GM23338 (cell line): ENCODE data around the gene FBXO38. TPM values are rescaled to one million over a fixed set of nuclear protein-coding genes. Genes with fewer than 3 reads are reported as not detected.

ENCODE experiments used
- ATAC-seq: fragments of 200-7000 bp; cut with Tn5 transposase; 3 replicates; pipeline ENCODE4 v1.9.1; 2020
- DNase-seq: peaks from one replicate; pipeline ENCODE4 v3.0.0-alpha.2; 2015; ENCODE audit warnings: low spot score
- H2AFZ ChIP-seq: fragments of 200-600 bp; sonication (generic); 2 replicates; pipeline ENCODE4 v1.8.0; 2016; ENCODE audit warnings: antibody characterized with exemption, mild to moderate bottlenecking, moderate library complexity
- H3F3A ChIP-seq: fragments of 200-600 bp; sonication (generic); replicated peaks from 2 replicates; pipeline ENCODE4 v1.8.0; 2017; ENCODE audit warnings: antibody characterized with exemption, mixed run types, low read depth
- H3K27ac ChIP-seq: fragments of 200-600 bp; sonication (generic); 2 replicates; pipeline ENCODE4 v1.6.1; 2016; ENCODE audit warnings: low read depth
- H3K27me3 ChIP-seq: fragments of 200-600 bp; sonication (generic); 2 replicates; pipeline ENCODE4 v1.8.0; 2016; ENCODE audit warnings: mild to moderate bottlenecking, mixed run types, moderate library complexity; ENCODE audit not compliant: insufficient read depth
- H3K36me3 ChIP-seq: fragments of 200-600 bp; sonication (generic); 2 replicates; pipeline ENCODE4 v1.8.0; 2016; ENCODE audit warnings: mild to moderate bottlenecking; ENCODE audit not compliant: insufficient read depth
- H3K4me1 ChIP-seq: fragments of 200-600 bp; sonication (generic); 2 replicates; pipeline ENCODE4 v1.8.0; 2016; ENCODE audit warnings: mild to moderate bottlenecking, moderate library complexity; ENCODE audit not compliant: insufficient read depth
- H3K4me2 ChIP-seq: fragments of 200-600 bp; sonication (generic); 2 replicates; pipeline ENCODE4 v1.7.1; 2017; ENCODE audit warnings: mixed run types
- H3K4me3 ChIP-seq: fragments of 200-600 bp; sonication (generic); 2 replicates; pipeline ENCODE4 v1.6.1; 2016; ENCODE audit warnings: mixed run types
- H3K79me2 ChIP-seq: fragments of 200-600 bp; sonication (generic); replicated peaks from 2 replicates; pipeline ENCODE4 v1.8.0; 2017; ENCODE audit warnings: mild to moderate bottlenecking; ENCODE audit not compliant: insufficient read depth
- H3K9me2 ChIP-seq: fragments of 200-600 bp; sonication (generic); 2 replicates; pipeline ENCODE4 v1.8.0; 2017; ENCODE audit not compliant: insufficient read depth
- H4K20me1 ChIP-seq: fragments of 200-600 bp; sonication (generic); replicated peaks from 2 replicates; pipeline ENCODE4 v1.8.0; 2017; ENCODE audit warnings: mild to moderate bottlenecking; ENCODE audit not compliant: insufficient read depth
- H3K27ac Mint-ChIP-seq: 2 replicates; pipeline ENCODE4 v1.8.0; 2020; ENCODE audit warnings: inconsistent platforms, mild to moderate bottlenecking, moderate library complexity, mixed read lengths
- H3K27me3 Mint-ChIP-seq: 3 replicates; pipeline ENCODE4 v1.8.0; 2022; ENCODE audit warnings: low read depth, mild to moderate bottlenecking, moderate library complexity, mixed read lengths, inconsistent platforms; ENCODE audit not compliant: insufficient read depth, poor library complexity
- H3K36me3 Mint-ChIP-seq: 3 replicates; pipeline ENCODE4 v1.8.0; 2021; ENCODE audit warnings: low read depth, mild to moderate bottlenecking, inconsistent platforms, moderate library complexity, mixed read lengths
- H3K4me1 Mint-ChIP-seq: 3 replicates; pipeline ENCODE4 v1.8.0; 2020; ENCODE audit warnings: mild to moderate bottlenecking, inconsistent platforms, mixed read lengths
- H3K4me3 Mint-ChIP-seq: 3 replicates; pipeline ENCODE4 v1.8.0; 2021; ENCODE audit warnings: moderate library complexity, mild to moderate bottlenecking, inconsistent platforms, mixed read lengths
- H3K9me3 Mint-ChIP-seq: 3 replicates; pipeline ENCODE4 v1.8.0; 2020; ENCODE audit warnings: moderate library complexity, mild to moderate bottlenecking, inconsistent platforms, mixed read lengths
- CREB1 ChIP-seq: fragments of 250-450 bp; sonication (Bioruptor Pico); IDR thresholded peaks from 2 replicates; pipeline ENCODE4 v1.5.0; 2020; ENCODE audit warnings: low read depth, mild to moderate bottlenecking, moderate library complexity
- EZH2 ChIP-seq: fragments of 200-600 bp; sonication (generic); IDR thresholded peaks from one replicate; pipeline ENCODE4 v1.8.0; 2017; ENCODE audit warnings: antibody characterized with exemption, mild to moderate bottlenecking, low read depth; ENCODE audit not compliant: unreplicated experiment
- EZH2phosphoT487 ChIP-seq: fragments of 200-600 bp; sonication (generic); IDR thresholded peaks from one replicate; pipeline ENCODE4 v1.8.1; 2018; ENCODE audit warnings: antibody characterized with exemption; ENCODE audit not compliant: unreplicated experiment
- JUNB ChIP-seq: IDR thresholded peaks from one replicate; pipeline ENCODE4 v1.6.1; 2016; ENCODE audit warnings: antibody characterized with exemption; ENCODE audit not compliant: unreplicated experiment
- NANOG ChIP-seq: IDR thresholded peaks from 2 replicates; pipeline ENCODE4 v1.6.1; 2016; ENCODE audit warnings: antibody characterized with exemption, borderline replicate concordance
- POLR2AphosphoS5 ChIP-seq: IDR thresholded peaks from 2 replicates; pipeline ENCODE4 v1.6.1; 2016; ENCODE audit warnings: antibody characterized with exemption, low read depth
- STAT1 ChIP-seq: IDR thresholded peaks from one replicate; pipeline ENCODE4 v1.6.1; 2016; ENCODE audit warnings: antibody characterized with exemption; ENCODE audit not compliant: unreplicated experiment
- ZNF114 ChIP-seq: fragments of 250-450 bp; sonication (Bioruptor Pico); IDR thresholded peaks from 2 replicates; pipeline ENCODE4 v1.5.0; 2020; ENCODE audit warnings: mild to moderate bottlenecking, moderate library complexity
- ZNF331 ChIP-seq: fragments of 250-450 bp; sonication (Bioruptor Pico); IDR thresholded peaks from 2 replicates; pipeline ENCODE4 v1.5.0; 2020; ENCODE audit warnings: low read depth, mild to moderate bottlenecking, moderate library complexity
- polyA plus RNA-seq: library from polyadenylated mRNA; unstranded; fragments of >200 nt; fragmentation: Nextera tagmentation; extraction: Ambion mirVana; gene quantifications from 2 replicates; pipeline ENCODE4 v1.2.1, GENCODE V29; 2016
- total RNA-seq: library from RNA; depleted of rRNA; stranded (reverse); fragments of >200 nt; shearing (Covaris generic); gene quantifications from 2 replicates; pipeline ENCODE4 v1.2.3, GENCODE V29; 2014
- TF ChIP-seq, protein P1 (sequence below), 2 experiments: fragments of 200-600 bp in 1 of 2; sonication (generic) in 1 of 2; conservative IDR thresholded peaks; 2 replicates each; pipeline versions ENCODE4 v1.5.1 to v1.6.1; 2016 to 2017; ENCODE audit warnings: antibody characterized with exemption in 2 of 2, low read depth in 2 of 2, mild to moderate bottlenecking in 2 of 2, moderate library complexity in 1 of 2
- TF ChIP-seq, protein P2 (sequence below): IDR thresholded peaks from one replicate; pipeline ENCODE4 v1.6.1; 2018; ENCODE audit warnings: antibody characterized with exemption; ENCODE audit not compliant: unreplicated experiment
- TF ChIP-seq, protein P3 (sequence below): fragments of 250-450 bp; sonication (Bioruptor Pico); IDR thresholded peaks from 2 replicates; pipeline ENCODE4 v1.5.0; 2020; ENCODE audit warnings: mild to moderate bottlenecking, moderate library complexity
- TF ChIP-seq, protein P4 (sequence below): IDR thresholded peaks from 2 replicates; pipeline ENCODE4 v1.6.1; 2016; ENCODE audit warnings: antibody characterized with exemption

FBXO38 gene
- total and polyA plus RNA-seq, 2 experiments from 2014 or later = 13.3 to 45.6 TPM

DNA sequence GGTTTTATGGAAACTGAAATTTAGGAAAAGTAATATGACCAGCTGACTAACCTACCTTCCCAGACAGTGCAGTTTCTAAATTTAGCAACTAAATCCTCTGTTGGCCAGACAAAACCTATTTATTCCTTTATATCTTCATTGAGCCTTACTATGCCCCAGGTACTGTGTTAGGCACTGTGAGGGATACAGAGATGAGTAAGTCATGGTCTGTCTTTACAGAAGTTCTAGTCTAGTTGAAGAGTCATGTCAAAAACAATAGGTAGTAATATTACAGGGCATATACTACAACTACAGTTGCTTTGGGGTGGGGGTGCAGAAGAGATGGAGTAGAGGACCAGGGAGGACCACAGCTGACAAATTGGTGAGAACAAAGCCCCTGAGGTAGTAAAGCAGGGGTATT is 42.8 kb downstream of the FBXO38 start:
- TF ChIP-seq ZNF331 (CRISPR knock-in tag) (no peak), EZH2phosphoT487 (no peak), CREB1 (CRISPR knock-in tag) (no peak), POLR2AphosphoS5 (no peak), ZNF114 (CRISPR knock-in tag) (no peak), NANOG (no peak), JUNB (no peak), EZH2 (no peak), STAT1 (no peak)
- TF ChIP-seq, protein P1, sequence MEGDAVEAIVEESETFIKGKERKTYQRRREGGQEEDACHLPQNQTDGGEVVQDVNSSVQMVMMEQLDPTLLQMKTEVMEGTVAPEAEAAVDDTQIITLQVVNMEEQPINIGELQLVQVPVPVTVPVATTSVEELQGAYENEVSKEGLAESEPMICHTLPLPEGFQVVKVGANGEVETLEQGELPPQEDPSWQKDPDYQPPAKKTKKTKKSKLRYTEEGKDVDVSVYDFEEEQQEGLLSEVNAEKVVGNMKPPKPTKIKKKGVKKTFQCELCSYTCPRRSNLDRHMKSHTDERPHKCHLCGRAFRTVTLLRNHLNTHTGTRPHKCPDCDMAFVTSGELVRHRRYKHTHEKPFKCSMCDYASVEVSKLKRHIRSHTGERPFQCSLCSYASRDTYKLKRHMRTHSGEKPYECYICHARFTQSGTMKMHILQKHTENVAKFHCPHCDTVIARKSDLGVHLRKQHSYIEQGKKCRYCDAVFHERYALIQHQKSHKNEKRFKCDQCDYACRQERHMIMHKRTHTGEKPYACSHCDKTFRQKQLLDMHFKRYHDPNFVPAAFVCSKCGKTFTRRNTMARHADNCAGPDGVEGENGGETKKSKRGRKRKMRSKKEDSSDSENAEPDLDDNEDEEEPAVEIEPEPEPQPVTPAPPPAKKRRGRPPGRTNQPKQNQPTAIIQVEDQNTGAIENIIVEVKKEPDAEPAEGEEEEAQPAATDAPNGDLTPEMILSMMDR (conservative IDR thresholded peaks at IDR 0.05; ENCODE audit: low read depth in 2 of 2) = no peak
- TF ChIP-seq, protein P2, sequence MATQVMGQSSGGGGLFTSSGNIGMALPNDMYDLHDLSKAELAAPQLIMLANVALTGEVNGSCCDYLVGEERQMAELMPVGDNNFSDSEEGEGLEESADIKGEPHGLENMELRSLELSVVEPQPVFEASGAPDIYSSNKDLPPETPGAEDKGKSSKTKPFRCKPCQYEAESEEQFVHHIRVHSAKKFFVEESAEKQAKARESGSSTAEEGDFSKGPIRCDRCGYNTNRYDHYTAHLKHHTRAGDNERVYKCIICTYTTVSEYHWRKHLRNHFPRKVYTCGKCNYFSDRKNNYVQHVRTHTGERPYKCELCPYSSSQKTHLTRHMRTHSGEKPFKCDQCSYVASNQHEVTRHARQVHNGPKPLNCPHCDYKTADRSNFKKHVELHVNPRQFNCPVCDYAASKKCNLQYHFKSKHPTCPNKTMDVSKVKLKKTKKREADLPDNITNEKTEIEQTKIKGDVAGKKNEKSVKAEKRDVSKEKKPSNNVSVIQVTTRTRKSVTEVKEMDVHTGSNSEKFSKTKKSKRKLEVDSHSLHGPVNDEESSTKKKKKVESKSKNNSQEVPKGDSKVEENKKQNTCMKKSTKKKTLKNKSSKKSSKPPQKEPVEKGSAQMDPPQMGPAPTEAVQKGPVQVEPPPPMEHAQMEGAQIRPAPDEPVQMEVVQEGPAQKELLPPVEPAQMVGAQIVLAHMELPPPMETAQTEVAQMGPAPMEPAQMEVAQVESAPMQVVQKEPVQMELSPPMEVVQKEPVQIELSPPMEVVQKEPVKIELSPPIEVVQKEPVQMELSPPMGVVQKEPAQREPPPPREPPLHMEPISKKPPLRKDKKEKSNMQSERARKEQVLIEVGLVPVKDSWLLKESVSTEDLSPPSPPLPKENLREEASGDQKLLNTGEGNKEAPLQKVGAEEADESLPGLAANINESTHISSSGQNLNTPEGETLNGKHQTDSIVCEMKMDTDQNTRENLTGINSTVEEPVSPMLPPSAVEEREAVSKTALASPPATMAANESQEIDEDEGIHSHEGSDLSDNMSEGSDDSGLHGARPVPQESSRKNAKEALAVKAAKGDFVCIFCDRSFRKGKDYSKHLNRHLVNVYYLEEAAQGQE = no peak
- TF ChIP-seq, protein P3, sequence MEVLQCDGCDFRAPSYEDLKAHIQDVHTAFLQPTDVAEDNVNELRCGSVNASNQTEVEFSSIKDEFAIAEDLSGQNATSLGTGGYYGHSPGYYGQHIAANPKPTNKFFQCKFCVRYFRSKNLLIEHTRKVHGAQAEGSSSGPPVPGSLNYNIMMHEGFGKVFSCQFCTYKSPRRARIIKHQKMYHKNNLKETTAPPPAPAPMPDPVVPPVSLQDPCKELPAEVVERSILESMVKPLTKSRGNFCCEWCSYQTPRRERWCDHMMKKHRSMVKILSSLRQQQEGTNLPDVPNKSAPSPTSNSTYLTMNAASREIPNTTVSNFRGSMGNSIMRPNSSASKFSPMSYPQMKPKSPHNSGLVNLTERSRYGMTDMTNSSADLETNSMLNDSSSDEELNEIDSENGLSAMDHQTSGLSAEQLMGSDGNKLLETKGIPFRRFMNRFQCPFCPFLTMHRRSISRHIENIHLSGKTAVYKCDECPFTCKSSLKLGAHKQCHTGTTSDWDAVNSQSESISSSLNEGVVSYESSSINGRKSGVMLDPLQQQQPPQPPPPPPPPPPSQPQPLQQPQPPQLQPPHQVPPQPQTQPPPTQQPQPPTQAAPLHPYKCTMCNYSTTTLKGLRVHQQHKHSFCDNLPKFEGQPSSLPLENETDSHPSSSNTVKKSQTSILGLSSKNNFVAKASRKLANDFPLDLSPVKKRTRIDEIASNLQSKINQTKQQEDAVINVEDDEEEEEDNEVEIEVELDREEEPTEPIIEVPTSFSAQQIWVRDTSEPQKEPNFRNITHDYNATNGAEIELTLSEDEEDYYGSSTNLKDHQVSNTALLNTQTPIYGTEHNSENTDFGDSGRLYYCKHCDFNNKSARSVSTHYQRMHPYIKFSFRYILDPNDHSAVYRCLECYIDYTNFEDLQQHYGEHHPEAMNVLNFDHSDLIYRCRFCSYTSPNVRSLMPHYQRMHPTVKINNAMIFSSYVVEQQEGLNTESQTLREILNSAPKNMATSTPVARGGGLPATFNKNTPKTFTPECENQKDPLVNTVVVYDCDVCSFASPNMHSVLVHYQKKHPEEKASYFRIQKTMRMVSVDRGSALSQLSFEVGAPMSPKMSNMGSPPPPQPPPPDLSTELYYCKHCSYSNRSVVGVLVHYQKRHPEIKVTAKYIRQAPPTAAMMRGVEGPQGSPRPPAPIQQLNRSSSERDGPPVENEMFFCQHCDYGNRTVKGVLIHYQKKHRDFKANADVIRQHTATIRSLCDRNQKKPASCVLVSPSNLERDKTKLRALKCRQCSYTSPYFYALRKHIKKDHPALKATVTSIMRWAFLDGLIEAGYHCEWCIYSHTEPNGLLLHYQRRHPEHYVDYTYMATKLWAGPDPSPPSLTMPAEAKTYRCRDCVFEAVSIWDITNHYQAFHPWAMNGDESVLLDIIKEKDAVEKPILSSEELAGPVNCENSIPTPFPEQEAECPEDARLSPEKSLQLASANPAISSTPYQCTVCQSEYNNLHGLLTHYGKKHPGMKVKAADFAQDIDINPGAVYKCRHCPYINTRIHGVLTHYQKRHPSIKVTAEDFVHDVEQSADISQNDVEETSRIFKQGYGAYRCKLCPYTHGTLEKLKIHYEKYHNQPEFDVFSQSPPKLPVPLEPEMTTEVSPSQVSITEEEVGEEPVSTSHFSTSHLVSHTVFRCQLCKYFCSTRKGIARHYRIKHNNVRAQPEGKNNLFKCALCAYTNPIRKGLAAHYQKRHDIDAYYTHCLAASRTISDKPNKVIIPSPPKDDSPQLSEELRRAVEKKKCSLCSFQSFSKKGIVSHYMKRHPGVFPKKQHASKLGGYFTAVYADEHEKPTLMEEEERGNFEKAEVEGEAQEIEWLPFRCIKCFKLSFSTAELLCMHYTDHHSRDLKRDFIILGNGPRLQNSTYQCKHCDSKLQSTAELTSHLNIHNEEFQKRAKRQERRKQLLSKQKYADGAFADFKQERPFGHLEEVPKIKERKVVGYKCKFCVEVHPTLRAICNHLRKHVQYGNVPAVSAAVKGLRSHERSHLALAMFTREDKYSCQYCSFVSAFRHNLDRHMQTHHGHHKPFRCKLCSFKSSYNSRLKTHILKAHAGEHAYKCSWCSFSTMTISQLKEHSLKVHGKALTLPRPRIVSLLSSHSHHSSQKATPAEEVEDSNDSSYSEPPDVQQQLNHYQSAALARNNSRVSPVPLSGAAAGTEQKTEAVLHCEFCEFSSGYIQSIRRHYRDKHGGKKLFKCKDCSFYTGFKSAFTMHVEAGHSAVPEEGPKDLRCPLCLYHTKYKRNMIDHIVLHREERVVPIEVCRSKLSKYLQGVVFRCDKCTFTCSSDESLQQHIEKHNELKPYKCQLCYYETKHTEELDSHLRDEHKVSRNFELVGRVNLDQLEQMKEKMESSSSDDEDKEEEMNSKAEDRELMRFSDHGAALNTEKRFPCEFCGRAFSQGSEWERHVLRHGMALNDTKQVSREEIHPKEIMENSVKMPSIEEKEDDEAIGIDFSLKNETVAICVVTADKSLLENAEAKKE (CRISPR knock-in tag) = no peak
- TF ChIP-seq, protein P4, sequence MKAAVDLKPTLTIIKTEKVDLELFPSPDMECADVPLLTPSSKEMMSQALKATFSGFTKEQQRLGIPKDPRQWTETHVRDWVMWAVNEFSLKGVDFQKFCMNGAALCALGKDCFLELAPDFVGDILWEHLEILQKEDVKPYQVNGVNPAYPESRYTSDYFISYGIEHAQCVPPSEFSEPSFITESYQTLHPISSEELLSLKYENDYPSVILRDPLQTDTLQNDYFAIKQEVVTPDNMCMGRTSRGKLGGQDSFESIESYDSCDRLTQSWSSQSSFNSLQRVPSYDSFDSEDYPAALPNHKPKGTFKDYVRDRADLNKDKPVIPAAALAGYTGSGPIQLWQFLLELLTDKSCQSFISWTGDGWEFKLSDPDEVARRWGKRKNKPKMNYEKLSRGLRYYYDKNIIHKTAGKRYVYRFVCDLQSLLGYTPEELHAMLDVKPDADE = no peak
- ATAC-seq (no peak), DNase-seq (no peak)
- H3K27me3 ChIP-seq = no peaks in the 10 kb centered on the region
- H3K36me3 ChIP-seq = peaks cover 41% of the 10 kb centered on the region
- no peaks in the 10 kb centered on the region for H3K79me2 ChIP-seq
- H3K27ac ChIP-seq = no peak overlapping the region
- no peak overlapping the region for H3K4me3 Mint-ChIP-seq
- H3K4me1 Mint-ChIP-seq = no peaks in the 10 kb centered on the region
- H3K4me2 ChIP-seq = no peak overlapping the region
- H3K36me3 Mint-ChIP-seq = peaks cover 65% of the 10 kb centered on the region
- no peaks in the 10 kb centered on the region for H3K27me3 Mint-ChIP-seq
- no peaks in the 10 kb centered on the region for H3K9me3 Mint-ChIP-seq
- no peaks in the 10 kb centered on the region for H3K4me1 ChIP-seq
- no peak overlapping the region for H3K4me3 ChIP-seq
- no peak overlapping the region; the same call in 1 of the 2 replicates for H3K27ac Mint-ChIP-seq
- no peaks in the 10 kb centered on the region for H3K9me2 ChIP-seq
- H2AFZ ChIP-seq = no peak overlapping the region
- no peaks in the 10 kb centered on the region for H3F3A ChIP-seq
- peaks cover 2% of the 10 kb centered on the region for H4K20me1 ChIP-seq
